GM23338 (cell line): ENCODE results near the gene KRTAP5-3. TPM values are rescaled to one million over a fixed set of nuclear protein-coding genes. Genes with fewer than 3 reads are reported as not detected.

Experiments
- ATAC-seq: fragments of 200-7000 bp; cut with Tn5 transposase; 3 replicates; pipeline ENCODE4 v1.9.1; 2020
- DNase-seq: peaks from one replicate; pipeline ENCODE4 v3.0.0-alpha.2; 2015; ENCODE audit warnings: low spot score
- H2AFZ ChIP-seq: fragments of 200-600 bp; sonication (generic); 2 replicates; pipeline ENCODE4 v1.8.0; 2016; ENCODE audit warnings: antibody characterized with exemption, mild to moderate bottlenecking, moderate library complexity
- H3F3A ChIP-seq: fragments of 200-600 bp; sonication (generic); replicated peaks from 2 replicates; pipeline ENCODE4 v1.8.0; 2017; ENCODE audit warnings: antibody characterized with exemption, mixed run types, low read depth
- H3K27ac ChIP-seq: fragments of 200-600 bp; sonication (generic); 2 replicates; pipeline ENCODE4 v1.6.1; 2016; ENCODE audit warnings: low read depth
- H3K27me3 ChIP-seq: fragments of 200-600 bp; sonication (generic); 2 replicates; pipeline ENCODE4 v1.8.0; 2016; ENCODE audit warnings: mild to moderate bottlenecking, mixed run types, moderate library complexity; ENCODE audit not compliant: insufficient read depth
- H3K36me3 ChIP-seq: fragments of 200-600 bp; sonication (generic); 2 replicates; pipeline ENCODE4 v1.8.0; 2016; ENCODE audit warnings: mild to moderate bottlenecking; ENCODE audit not compliant: insufficient read depth
- H3K4me1 ChIP-seq: fragments of 200-600 bp; sonication (generic); 2 replicates; pipeline ENCODE4 v1.8.0; 2016; ENCODE audit warnings: mild to moderate bottlenecking, moderate library complexity; ENCODE audit not compliant: insufficient read depth
- H3K4me2 ChIP-seq: fragments of 200-600 bp; sonication (generic); 2 replicates; pipeline ENCODE4 v1.7.1; 2017; ENCODE audit warnings: mixed run types
- H3K4me3 ChIP-seq: fragments of 200-600 bp; sonication (generic); 2 replicates; pipeline ENCODE4 v1.6.1; 2016; ENCODE audit warnings: mixed run types
- H3K79me2 ChIP-seq: fragments of 200-600 bp; sonication (generic); replicated peaks from 2 replicates; pipeline ENCODE4 v1.8.0; 2017; ENCODE audit warnings: mild to moderate bottlenecking; ENCODE audit not compliant: insufficient read depth
- H3K9me2 ChIP-seq: fragments of 200-600 bp; sonication (generic); 2 replicates; pipeline ENCODE4 v1.8.0; 2017; ENCODE audit not compliant: insufficient read depth
- H4K20me1 ChIP-seq: fragments of 200-600 bp; sonication (generic); replicated peaks from 2 replicates; pipeline ENCODE4 v1.8.0; 2017; ENCODE audit warnings: mild to moderate bottlenecking; ENCODE audit not compliant: insufficient read depth
- H3K27ac Mint-ChIP-seq: 2 replicates; pipeline ENCODE4 v1.8.0; 2020; ENCODE audit warnings: inconsistent platforms, mild to moderate bottlenecking, moderate library complexity, mixed read lengths
- H3K27me3 Mint-ChIP-seq: 3 replicates; pipeline ENCODE4 v1.8.0; 2022; ENCODE audit warnings: low read depth, mild to moderate bottlenecking, moderate library complexity, mixed read lengths, inconsistent platforms; ENCODE audit not compliant: insufficient read depth, poor library complexity
- H3K36me3 Mint-ChIP-seq: 3 replicates; pipeline ENCODE4 v1.8.0; 2021; ENCODE audit warnings: low read depth, mild to moderate bottlenecking, inconsistent platforms, moderate library complexity, mixed read lengths
- H3K4me1 Mint-ChIP-seq: 3 replicates; pipeline ENCODE4 v1.8.0; 2020; ENCODE audit warnings: mild to moderate bottlenecking, inconsistent platforms, mixed read lengths
- H3K4me3 Mint-ChIP-seq: 3 replicates; pipeline ENCODE4 v1.8.0; 2021; ENCODE audit warnings: moderate library complexity, mild to moderate bottlenecking, inconsistent platforms, mixed read lengths
- H3K9me3 Mint-ChIP-seq: 3 replicates; pipeline ENCODE4 v1.8.0; 2020; ENCODE audit warnings: moderate library complexity, mild to moderate bottlenecking, inconsistent platforms, mixed read lengths
- CTCF ChIP-seq, 2 experiments: fragments of 200-600 bp in 1 of 2; sonication (generic) in 1 of 2; conservative IDR thresholded peaks; 2 replicates each; pipeline versions ENCODE4 v1.5.1 to v1.6.1; 2016 to 2017; ENCODE audit warnings: antibody characterized with exemption in 2 of 2, low read depth in 2 of 2, mild to moderate bottlenecking in 2 of 2, moderate library complexity in 1 of 2
- EZH2 ChIP-seq: fragments of 200-600 bp; sonication (generic); IDR thresholded peaks from one replicate; pipeline ENCODE4 v1.8.0; 2017; ENCODE audit warnings: antibody characterized with exemption, mild to moderate bottlenecking, low read depth; ENCODE audit not compliant: unreplicated experiment
- NANOG ChIP-seq: IDR thresholded peaks from 2 replicates; pipeline ENCODE4 v1.6.1; 2016; ENCODE audit warnings: antibody characterized with exemption, borderline replicate concordance
- POLR2AphosphoS5 ChIP-seq: IDR thresholded peaks from 2 replicates; pipeline ENCODE4 v1.6.1; 2016; ENCODE audit warnings: antibody characterized with exemption, low read depth
- ZNF114 ChIP-seq: fragments of 250-450 bp; sonication (Bioruptor Pico); IDR thresholded peaks from 2 replicates; pipeline ENCODE4 v1.5.0; 2020; ENCODE audit warnings: mild to moderate bottlenecking, moderate library complexity
- ZNF331 ChIP-seq: fragments of 250-450 bp; sonication (Bioruptor Pico); IDR thresholded peaks from 2 replicates; pipeline ENCODE4 v1.5.0; 2020; ENCODE audit warnings: low read depth, mild to moderate bottlenecking, moderate library complexity
- polyA plus RNA-seq: library from polyadenylated mRNA; unstranded; fragments of >200 nt; fragmentation: Nextera tagmentation; extraction: Ambion mirVana; gene quantifications from 2 replicates; pipeline ENCODE4 v1.2.1, GENCODE V29; 2016
- total RNA-seq: library from RNA; depleted of rRNA; stranded (reverse); fragments of >200 nt; shearing (Covaris generic); gene quantifications from 2 replicates; pipeline ENCODE4 v1.2.3, GENCODE V29; 2014

Gene KRTAP5-3
- total and polyA plus RNA-seq, 2 experiments from 2014 or later: not detected

- no peak for TF ChIP-seq ZNF331 (CRISPR knock-in tag)
- TF ChIP-seq NANOG: no peak
- TF ChIP-seq EZH2: no peak
- no peak for TF ChIP-seq POLR2AphosphoS5
- no peaks in the 10 kb centered on the region for H3F3A ChIP-seq
- peaks cover 28% of the 10 kb centered on the region for H3K4me1 ChIP-seq
- H2AFZ ChIP-seq: no peak overlapping the region
- H3K27me3 ChIP-seq: peaks cover 21% of the 10 kb centered on the region
- no peaks in the 10 kb centered on the region for H4K20me1 ChIP-seq
- no peak overlapping the region for H3K4me2 ChIP-seq
- DNase-seq (no peak), ATAC-seq (no peak)
- Mint-ChIP-seq H3K9me3 (no peaks in the 10 kb centered on the region), H3K27me3 (peaks cover 36% of the 10 kb centered on the region), H3K27ac (no peak overlapping the region), H3K4me1 (peaks cover 17% of the 10 kb centered on the region; the same call in 2 of the 3 replicates), H3K36me3 (no peaks in the 10 kb centered on the region), H3K4me3 (no peak overlapping the region)
- no peaks in the 10 kb centered on the region for H3K79me2 ChIP-seq
- H3K9me2 ChIP-seq: no peaks in the 10 kb centered on the region
- H3K36me3 ChIP-seq: no peaks in the 10 kb centered on the region
- H3K4me3 ChIP-seq: no peak overlapping the region
- no peak overlapping the region for H3K27ac ChIP-seq
Observed at GRCh38 chr11:1561266-1561665, 47.0 kb downstream of the KRTAP5-3 start.

GRCh38 chr11:1560649-1561251 lies 47.5 kb downstream of the KRTAP5-3 start:
- H3K36me3 Mint-ChIP-seq: no peaks in the 10 kb centered on the region
- H3K9me3 Mint-ChIP-seq: no peaks in the 10 kb centered on the region
- H3K4me1 ChIP-seq: peaks cover 33% of the 10 kb centered on the region
- no peak for DNase-seq
- no peak overlapping the region for H2AFZ ChIP-seq
- no peak overlapping the region for H3K4me3 Mint-ChIP-seq
- H3K79me2 ChIP-seq: no peaks in the 10 kb centered on the region
- H3K9me2 ChIP-seq: no peaks in the 10 kb centered on the region
- H3F3A ChIP-seq: no peaks in the 10 kb centered on the region
- H3K27me3 ChIP-seq: peaks cover 26% of the 10 kb centered on the region
- H3K27ac Mint-ChIP-seq: no peak overlapping the region
- TF ChIP-seq CTCF (conservative IDR thresholded peaks at IDR 0.05; ENCODE audit: low read depth in 2 of 2) (0 out of 4 replicates have a peak, but pooled peaks of 1 of the 2 experiments have one; percentile 19), POLR2AphosphoS5 (no peak)
- no peak overlapping the region for H3K27ac ChIP-seq
- peaks cover 18% of the 10 kb centered on the region; the same call in 2 of the 3 replicates for H3K4me1 Mint-ChIP-seq
- H3K4me2 ChIP-seq: no peak overlapping the region
- no peaks in the 10 kb centered on the region for H3K36me3 ChIP-seq
- H3K4me3 ChIP-seq: no peak overlapping the region
- H3K27me3 Mint-ChIP-seq: peaks cover 41% of the 10 kb centered on the region
- H4K20me1 ChIP-seq: no peaks in the 10 kb centered on the region
- ATAC-seq: no peak

GRCh38 chr11:1560002-1560648 lies 48.1 kb downstream of the KRTAP5-3 start:
- peaks cover 32% of the 10 kb centered on the region for H3K27me3 ChIP-seq
- H3K27ac ChIP-seq: no peak overlapping the region
- Mint-ChIP-seq H3K36me3 (no peaks in the 10 kb centered on the region), H3K27ac (no peak overlapping the region), H3K4me1 (peaks cover 21% of the 10 kb centered on the region; the same call in 2 of the 3 replicates), H3K27me3 (peaks cover 46% of the 10 kb centered on the region), H3K9me3 (no peaks in the 10 kb centered on the region), H3K4me3 (no peak overlapping the region)
- peaks cover 34% of the 10 kb centered on the region for H3K4me1 ChIP-seq
- no peak overlapping the region for H3K4me2 ChIP-seq
- no peak overlapping the region for H3K4me3 ChIP-seq
- H3K36me3 ChIP-seq: no peaks in the 10 kb centered on the region
- H3K79me2 ChIP-seq: no peaks in the 10 kb centered on the region
- H2AFZ ChIP-seq: no peak overlapping the region
- no peaks in the 10 kb centered on the region for H3K9me2 ChIP-seq
- no peaks in the 10 kb centered on the region for H4K20me1 ChIP-seq
- ATAC-seq: no peak
- DNase-seq: no peak
- H3F3A ChIP-seq: no peaks in the 10 kb centered on the region
- TF ChIP-seq CTCF (conservative IDR thresholded peaks at IDR 0.05; ENCODE audit: low read depth in 2 of 2): no peak
- TF ChIP-seq ZNF114: no peak
- no peak for TF ChIP-seq EZH2
